ENCODE measurements around the gene QKI.
A peak's percentile ranks its signal among the peaks of the same experiment; 100 is the strongest.
"Not testable (repeated sequence)": the region's sequence is repeated elsewhere in the genome, so short reads cannot be mapped to it uniquely, and the experiment has no call there.

The QKI gene

DNA sequence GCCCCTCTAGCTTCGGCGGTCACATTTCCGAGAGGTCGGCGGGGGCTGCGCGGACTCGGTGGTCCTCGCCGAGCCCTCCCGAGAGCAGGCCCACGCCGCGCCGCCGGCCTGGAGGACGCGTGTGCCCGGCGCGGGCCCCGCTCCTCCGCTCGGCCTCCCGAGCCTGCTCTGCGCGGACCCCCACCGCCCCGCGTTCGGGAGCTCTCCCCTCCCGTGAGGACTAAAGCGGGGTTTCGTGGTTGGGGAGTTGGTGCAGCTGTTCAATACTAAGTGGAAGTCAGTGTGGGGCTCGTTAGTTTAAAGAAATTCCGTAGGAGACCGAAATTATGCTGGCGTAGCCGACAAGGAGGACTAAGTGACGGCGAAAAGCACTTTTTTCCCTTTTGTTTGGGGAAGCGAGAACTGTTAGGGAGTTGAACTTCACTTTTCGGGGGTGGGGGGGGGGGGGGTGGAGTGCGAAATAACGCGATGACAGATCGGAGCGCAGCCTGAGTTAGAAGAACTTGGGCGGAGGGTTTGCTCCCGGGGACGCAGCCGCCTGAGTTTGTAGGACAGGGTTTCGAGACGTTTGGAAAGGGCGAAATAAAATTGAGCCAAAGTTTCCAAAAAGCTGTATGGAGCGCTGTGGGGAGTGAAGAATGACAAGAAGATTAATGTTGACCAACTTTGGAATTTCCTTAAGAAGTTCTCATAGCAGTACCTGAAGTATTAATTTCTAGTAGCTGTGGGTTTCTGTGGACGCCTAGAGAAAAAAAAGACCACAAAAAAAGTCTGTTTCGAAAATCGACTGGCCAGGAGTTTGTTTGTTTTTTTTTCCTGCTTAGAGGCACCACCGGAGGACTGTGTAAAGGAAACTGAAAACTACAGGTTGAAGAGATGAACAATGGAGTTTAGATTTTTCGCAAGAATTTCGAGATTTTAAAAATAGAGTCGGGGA is 1.4 kb downstream of the QKI start:
- peak; percentile 11 for DNase-seq

DNA sequence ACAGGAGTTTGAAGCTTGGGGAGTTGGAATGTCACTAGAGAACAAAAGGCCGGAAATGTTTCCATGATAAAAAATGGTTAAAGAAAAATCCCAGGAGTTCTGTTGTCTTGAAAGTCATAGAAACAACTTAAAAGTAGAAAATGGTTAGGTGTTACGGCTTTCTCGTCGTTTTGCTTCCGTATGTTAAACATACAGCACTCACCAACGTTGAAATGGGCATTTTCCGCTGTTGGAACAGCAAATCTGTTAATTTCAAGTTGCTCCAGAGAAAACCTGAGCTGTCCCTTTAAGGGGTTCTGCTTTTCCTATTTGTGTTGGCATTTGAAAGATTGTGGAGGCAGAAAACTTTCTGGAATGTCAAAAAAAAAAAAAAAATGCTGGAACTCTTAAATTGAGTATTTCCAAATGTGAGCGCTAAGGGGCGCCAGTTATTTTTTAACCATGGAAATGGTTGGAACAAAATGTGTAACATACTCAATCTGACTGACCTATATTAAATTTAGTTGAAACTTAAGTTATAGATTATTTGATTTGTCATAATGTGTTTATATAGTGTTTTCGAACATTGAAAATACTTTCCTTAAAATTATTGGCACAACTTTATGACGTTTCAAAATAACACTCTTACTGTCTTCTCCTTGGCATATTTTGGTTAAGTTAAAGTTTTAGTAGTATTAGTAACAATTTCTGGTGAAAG is 2.2 kb downstream of the QKI start:
- no peak for DNase-seq

GRCh38 chr6:163417595-163417994 is 3.1 kb downstream of the QKI start:
- no peak for DNase-seq

DNA sequence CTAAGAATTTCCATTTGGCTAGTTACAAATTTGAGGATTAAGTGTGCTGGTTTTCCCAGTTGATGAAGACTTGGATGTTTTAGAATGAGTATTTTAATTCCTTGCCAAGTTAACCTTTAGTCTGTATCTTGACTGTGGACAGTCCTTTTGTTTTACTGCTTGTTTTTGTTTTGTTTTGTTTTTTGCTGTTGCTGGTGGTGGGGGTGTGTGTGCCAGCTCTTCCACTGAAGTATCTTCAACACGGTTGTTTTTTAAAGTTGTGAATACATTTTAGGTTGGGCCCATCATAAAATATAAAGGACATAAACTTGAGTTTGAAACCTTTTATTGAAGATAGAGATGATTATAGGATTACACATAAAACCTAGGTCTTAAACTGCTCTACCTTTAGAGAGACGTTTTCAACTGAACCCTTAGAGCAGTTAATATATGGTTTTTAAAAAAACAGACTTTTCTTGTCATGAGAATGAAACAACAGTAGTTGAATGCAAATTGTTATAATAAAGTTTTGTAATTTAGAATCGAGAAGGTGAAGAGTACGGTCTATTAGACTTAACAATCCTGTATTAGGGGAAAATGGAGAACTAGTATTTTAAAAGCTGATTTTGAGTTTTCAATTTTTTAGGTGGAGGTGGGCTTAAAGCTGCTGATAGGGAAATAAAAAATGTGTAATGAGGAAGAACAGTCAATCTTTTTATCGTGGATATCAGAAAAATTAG is 4.0 kb downstream of the QKI start:
- DNase-seq = no peak

DNA sequence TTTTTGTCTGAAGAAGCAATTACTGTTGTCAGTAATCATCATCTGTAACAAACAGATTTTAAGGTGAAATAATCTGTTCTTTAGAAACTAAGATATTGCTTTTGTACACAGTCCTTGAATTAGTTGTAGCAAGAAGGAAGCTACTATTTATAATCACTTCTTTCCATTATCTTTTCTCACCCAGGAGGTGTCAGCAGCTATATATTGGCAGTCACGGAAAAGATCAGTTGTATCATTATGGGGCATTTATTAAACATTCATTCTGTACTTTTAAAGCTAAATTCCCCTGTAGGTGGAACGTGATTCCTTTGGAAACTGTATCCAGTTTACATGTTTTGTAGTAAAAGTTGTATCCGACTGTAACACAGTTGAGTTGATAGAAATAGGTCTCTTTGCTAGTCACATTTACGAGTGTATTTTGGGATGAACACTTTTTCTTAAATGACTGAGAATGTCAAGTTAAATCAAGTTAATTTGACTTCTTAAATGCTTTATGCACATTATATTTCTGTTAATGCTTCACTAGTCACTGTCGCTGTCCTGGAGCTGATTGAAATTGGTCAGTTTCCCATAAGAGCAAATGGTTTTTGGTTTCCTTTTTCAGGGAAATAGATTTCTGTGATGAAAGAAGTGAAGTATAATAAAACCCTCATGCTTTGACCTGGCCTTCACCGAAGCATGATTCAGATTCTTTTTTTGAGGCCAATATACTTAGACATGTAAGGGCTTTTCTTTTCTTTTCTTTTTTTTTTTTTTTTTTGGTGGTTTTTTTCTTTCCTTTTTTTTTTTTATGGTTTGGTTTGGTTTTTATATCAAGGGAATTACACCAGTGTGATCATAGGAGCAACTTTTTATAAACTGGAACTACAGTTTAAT is 5.1 kb downstream of the QKI start:
- no peak for DNase-seq

GRCh38 chr6:163420289-163420614 is 5.7 kb downstream of the QKI start:
- no peak for DNase-seq

DNA sequence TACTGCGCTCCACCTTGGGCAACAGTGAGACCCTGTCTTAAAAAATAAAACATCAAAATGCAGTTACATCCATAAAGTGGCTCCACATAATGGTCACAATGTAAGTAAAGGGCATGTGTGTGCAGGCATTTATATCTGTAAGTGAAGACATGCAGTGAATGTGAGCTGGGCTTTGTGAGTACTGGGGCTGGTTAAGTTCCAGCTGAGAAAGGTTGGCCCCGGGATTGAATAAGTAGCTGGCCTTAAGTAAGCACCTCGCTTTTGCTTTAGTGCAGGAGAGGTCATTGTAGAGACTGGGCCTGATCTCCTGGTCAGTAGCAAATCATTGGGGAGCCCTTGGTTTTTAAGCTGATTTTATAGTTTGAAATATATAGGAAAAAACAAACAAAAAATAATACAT is 8.0 kb downstream of the QKI start:
- DNase-seq = no peak

GRCh38 chr6:163423696-163424095 is 9.2 kb downstream of the QKI start:
- no peak for DNase-seq

DNA sequence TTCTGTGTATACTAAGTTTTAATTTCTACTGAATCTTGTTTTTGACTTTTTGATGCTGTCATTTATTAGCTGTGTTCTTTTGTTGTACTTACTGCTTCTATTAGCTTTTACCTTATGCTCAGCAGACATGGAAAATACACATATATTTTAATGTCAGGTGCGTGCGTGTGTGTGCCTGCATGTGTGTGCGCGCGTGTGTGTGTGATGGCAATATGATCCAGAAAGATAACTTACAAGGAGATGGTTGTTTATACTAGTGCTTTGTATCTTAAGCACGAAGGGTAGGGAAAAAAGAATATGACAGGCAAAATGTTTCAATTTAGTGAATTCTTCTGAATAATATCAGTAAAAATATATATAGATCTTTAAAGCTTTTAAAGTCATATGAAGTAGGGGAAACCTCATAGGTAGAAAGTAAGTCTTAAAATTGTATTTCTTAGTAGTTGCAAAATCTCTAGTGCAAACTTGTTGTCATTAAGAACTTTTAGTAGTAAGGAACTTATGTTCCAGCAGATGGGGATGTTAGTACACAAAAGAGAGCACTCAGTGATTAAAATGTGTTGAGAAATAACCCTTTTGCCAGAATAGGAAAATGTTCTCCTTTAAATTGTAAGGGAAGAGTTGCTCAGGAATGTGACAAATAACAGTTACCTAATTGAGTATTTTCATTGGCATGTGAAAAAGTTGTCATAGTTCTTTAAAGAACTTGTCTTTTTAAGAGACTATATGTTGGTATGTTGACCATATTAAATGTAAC is 13.2 kb downstream of the QKI start:
- DNase-seq = no peak

- no peak for DNase-seq
These were observed 13.9 kb downstream of the QKI start for GRCh38 chr6:163428373-163428772.

DNA sequence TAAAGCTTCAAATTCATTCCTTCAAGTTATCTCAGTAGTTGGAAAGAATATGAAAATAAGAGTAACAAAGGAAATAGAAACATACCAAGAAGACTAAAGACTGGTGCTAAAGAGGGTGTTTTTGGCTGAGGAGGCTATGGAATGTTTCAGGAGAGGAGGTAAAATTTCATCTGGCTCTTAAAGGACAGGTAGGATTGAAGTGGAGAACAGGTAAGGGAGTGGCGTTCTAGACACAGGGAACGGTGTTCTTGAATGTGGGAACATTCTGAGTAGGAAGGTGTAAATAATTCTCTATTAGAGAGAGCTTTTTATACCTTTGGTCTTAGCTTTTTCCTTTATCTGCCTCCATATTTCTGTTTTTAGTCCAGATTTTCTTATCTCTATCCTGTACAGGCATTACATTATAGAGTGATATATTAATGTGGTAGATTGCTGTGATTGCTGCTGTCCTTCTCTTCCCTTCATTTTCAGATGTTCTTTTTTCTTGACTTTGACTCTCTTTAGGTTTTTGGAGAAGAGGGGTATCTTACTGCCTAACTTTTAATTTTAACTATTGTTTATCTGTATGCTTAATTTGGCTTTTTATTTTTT is 15.4 kb downstream of the QKI start:
- DNase-seq = no peak

DNA sequence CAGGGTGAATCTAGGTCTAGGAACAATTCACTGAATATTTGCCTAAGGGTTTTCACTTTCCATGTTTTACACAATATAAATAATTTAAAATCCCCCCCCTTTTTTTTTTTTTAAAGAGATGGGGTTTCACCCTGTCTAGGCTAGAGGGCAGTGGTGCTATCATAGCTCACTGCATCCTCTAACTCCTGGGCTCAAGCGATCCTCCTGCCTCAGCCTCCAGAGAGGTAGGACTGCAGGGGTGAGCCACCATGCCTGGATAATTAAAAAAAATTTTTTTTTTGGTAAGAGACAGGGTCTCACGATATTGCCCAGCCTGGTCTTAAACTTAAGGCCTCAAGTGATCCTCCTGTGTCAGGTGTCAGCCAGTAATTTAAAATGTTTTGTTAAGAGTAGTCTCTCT is 17.8 kb downstream of the QKI start:
- DNase-seq = no peak

- DNase-seq = not testable (repeated sequence)
These were observed 19.0 kb downstream of the QKI start for GRCh38 chr6:163433486-163433885.

GRCh38 chr6:163435023-163435422 is 20.5 kb downstream of the QKI start:
- no peak for DNase-seq

DNA sequence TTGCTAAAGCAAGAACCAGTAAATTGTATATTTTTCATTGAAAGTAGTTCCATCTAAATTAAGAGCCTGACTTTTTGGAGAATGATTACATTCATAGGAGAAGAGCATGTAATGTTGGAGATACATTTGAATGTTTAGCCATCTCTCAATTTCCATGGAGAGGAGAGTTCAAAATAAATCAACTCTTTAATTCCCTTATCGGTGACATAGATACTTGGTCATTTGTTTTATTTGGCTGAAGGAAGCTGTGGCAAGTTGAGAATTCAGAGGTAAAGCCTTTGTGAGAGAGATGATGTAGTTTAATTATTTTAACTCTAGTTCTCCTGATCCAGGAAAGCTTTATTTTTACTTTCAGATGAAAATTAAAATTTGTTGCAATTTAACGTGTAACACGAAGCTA is 22.3 kb downstream of the QKI start:
- DNase-seq = no peak

GRCh38 chr6:163437466-163437865 is 22.9 kb downstream of the QKI start:
- DNase-seq = no peak

DNA sequence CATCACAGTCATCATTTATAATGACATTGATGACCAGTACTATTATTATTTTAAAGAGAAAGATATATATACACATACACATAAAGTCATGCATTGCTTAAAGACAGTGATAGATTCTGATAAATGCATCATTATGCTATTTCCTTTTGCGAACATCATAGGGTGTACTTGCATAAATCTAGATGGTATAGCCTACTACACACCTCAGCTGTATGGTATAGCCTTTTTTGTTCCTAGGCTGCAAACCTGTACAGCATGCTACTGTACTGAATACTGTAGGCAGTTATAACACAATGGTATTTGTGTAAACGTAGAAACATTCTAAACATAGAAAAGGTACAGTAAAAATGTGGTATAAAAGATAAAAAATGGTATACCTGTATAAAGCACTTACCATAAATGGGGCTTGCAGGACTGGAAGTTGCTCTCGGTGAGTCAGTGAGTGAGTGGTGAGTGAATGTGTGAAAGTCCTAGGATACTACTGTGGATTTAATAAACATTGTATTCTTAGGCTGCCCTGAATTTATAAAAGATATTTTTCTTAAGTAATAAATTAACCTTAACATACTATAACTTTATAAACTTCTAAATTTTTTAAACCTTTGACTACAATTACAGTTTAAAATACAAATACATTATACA is 23.9 kb downstream of the QKI start:
- DNase-seq = no peak

DNA sequence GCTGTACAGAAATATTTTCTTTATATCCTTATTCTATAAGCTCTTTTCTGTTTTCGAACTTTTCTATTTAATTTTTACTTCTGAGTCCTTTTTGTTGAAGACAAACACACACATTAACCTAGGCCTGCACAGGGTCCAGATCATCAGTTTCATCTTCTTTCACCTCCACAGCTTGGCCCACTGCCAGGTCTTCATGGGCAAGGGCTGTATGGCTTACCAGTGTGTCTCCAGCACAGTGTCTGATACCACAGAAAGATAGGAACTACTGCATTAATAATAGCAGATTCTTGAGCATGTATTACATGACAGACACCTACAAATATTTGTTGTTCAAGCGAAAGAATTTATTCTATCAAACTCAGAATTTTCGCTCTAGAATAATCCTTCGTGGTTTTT is 24.4 kb downstream of the QKI start:
- DNase-seq = peak; percentile 10

GRCh38 chr6:163439390-163439789 is 24.9 kb downstream of the QKI start:
- not testable (repeated sequence) for DNase-seq

DNA sequence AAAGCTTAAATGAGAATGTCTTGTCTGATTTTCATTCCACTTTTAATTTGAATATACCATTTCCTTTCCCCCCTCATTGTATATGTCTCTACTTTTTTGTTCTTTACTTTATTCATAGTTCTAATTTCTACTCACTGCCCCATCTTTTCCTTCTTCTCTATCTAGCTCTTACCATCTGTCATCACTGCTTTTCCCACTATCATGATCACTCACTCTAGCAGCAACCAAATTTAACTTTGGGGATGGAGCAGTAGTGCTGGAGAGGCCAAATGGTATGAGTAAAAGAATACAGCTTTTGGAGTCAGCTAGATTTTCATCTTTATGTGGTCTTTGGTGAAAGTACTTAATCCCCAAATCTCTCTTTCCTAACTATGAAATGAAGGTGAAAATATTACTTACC is 25.5 kb downstream of the QKI start:
- DNase-seq = no peak

DNA sequence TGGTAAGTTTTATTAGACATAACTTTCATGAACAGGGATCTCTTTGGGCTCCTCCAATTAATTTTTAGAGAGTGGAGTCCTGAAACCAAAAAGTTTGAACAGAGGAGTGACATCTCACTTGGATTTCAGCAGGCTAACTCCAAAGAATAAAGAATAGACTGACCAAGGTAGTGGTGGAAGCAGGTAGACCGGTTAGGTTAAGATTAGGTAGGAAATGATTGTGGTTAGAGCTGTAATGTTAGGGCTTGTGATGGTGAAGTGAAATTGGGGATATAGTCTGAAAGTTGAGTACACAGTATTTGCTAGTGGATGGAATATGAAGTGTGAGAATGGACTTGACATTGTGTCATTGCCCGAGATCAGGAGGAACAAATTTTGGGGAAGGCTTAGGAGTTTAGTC is 27.8 kb downstream of the QKI start:
- DNase-seq = no peak
